Neutrophil (primary cell): ENCODE data around the gene PPP1R1B.

ENCODE experiments used
- H3K27ac ChIP-seq: fragments of 200-600 bp; sonication (generic); 2 replicates; pipeline ENCODE4 v1.5.1; 2016; ENCODE audit warnings: mild to moderate bottlenecking, moderate library complexity
- H3K27me3 ChIP-seq: fragments of 200-600 bp; sonication (generic); 2 replicates; pipeline ENCODE4 v1.6.0; 2016; ENCODE audit warnings: mild to moderate bottlenecking
- H3K36me3 ChIP-seq: fragments of 200-600 bp; sonication (generic); 2 replicates; pipeline ENCODE4 v1.5.1; 2017
- H3K4me1 ChIP-seq, 2 experiments: fragments of 200-600 bp in 1 of 2; sonication (generic) in 1 of 2; 1 replicate in 1 of 2; 2 replicates in 1 of 2; pipeline versions ENCODE4 v1.5.1 to v1.6.1; 2013 to 2016; ENCODE audit warnings: low read depth in 1 of 2, low read length in 1 of 2, mild to moderate bottlenecking in 1 of 2, moderate library complexity in 1 of 2; ENCODE audit not compliant: control insufficient read depth in 1 of 2, insufficient read depth in 1 of 2
- H3K4me3 ChIP-seq, 2 experiments: fragments of 200-600 bp in 1 of 2; sonication (generic) in 1 of 2; 1 replicate in 1 of 2; 2 replicates in 1 of 2; pipeline ENCODE4 v1.5.1; 2013 to 2016; ENCODE audit warnings: low read depth in 1 of 2, low read length in 1 of 2, mild to moderate bottlenecking in 1 of 2, moderate library complexity in 1 of 2
- H3K9me3 ChIP-seq: fragments of 200-600 bp; sonication (generic); 2 replicates; pipeline ENCODE4 v1.5.1; 2016
- CTCF ChIP-seq: fragments of 200-600 bp; sonication (generic); IDR thresholded peaks from 2 replicates; pipeline ENCODE4 v1.5.1; 2016; ENCODE audit warnings: antibody characterized with exemption

PPP1R1B gene

GRCh38 chr17:39636587-39636926 is 9.8 kb downstream of the PPP1R1B start:
- H3K27ac ChIP-seq: peak overlapping the region; percentile 91
- H3K4me1 ChIP-seq: peaks cover 85 to 93% of the 10 kb centered on the region in 2 experiments
- no peaks in the 10 kb centered on the region for H3K27me3 ChIP-seq
- no peak for TF ChIP-seq CTCF
- no peaks in the 10 kb centered on the region for H3K36me3 ChIP-seq
- no peaks in the 10 kb centered on the region for H3K9me3 ChIP-seq
- H3K4me3 ChIP-seq: peak overlapping the region; percentile 89 to 90

- peaks cover 84 to 93% of the 10 kb centered on the region in 2 experiments for H3K4me1 ChIP-seq
- H3K27me3 ChIP-seq: no peaks in the 10 kb centered on the region
- H3K36me3 ChIP-seq: no peaks in the 10 kb centered on the region
- H3K9me3 ChIP-seq: no peaks in the 10 kb centered on the region
- peak within 1 kb of the TSS; percentile 91 for H3K27ac ChIP-seq
- TF ChIP-seq CTCF: peak; percentile 63
- H3K4me3 ChIP-seq: peak within 1 kb of the TSS; percentile 89 to 90
Measured at GRCh38 chr17:39636927-39637736, 10.4 kb downstream of the PPP1R1B start, which contains the start of gene STARD3. STARD3 (plus strand) TSS chr17:39637144; CDS start chr17:39653532, 16,388 bp downstream.

GRCh38 chr17:39638317-39638716 is 11.6 kb downstream of the PPP1R1B start:
- Histone ChIP-seq H3K4me1 (peaks cover 81 to 83% of the 10 kb centered on the region in 2 experiments), H3K9me3 (no peaks in the 10 kb centered on the region), H3K27me3 (no peaks in the 10 kb centered on the region), H3K27ac (peak overlapping the region; percentile 91), H3K4me3 (peak overlapping the region; percentile 89 to 90), H3K36me3 (no peaks in the 10 kb centered on the region)
- no peak for TF ChIP-seq CTCF

- Histone ChIP-seq H3K36me3 (no peaks in the 10 kb centered on the region), H3K4me1 (peaks cover 74 to 77% of the 10 kb centered on the region in 2 experiments), H3K27me3 (no peaks in the 10 kb centered on the region), H3K27ac (no peak overlapping the region), H3K9me3 (no peaks in the 10 kb centered on the region), H3K4me3 (no peak overlapping the region)
- no peak for TF ChIP-seq CTCF
Measured at GRCh38 chr17:39639043-39639442, 12.3 kb downstream of the PPP1R1B start.

GRCh38 chr17:39639566-39640458 is 13.1 kb downstream of the PPP1R1B start:
- no peak overlapping the region for H3K27ac ChIP-seq
- H3K9me3 ChIP-seq: no peaks in the 10 kb centered on the region
- H3K36me3 ChIP-seq: no peaks in the 10 kb centered on the region
- peaks cover 66 to 69% of the 10 kb centered on the region in 2 experiments for H3K4me1 ChIP-seq
- no peaks in the 10 kb centered on the region for H3K27me3 ChIP-seq
- no peak overlapping the region for H3K4me3 ChIP-seq
- TF ChIP-seq CTCF: no peak
